H9 (cell line): ENCODE results near the gene BTN2A1. TPM values are rescaled to one million over a fixed set of nuclear protein-coding genes. Genes with fewer than 3 reads are reported as not detected.

Experiments
- DNase-seq: peaks from one replicate; pipeline ENCODE4 v3.0.0-alpha.2; 2017
- H2AFZ ChIP-seq: one replicate; pipeline ENCODE4 v1.6.1; 2013; ENCODE audit warnings: mild to moderate bottlenecking, low read length, control low read depth, moderate library complexity
- H2AK5ac ChIP-seq: 2 replicates; pipeline ENCODE4 v1.6.1; 2013; ENCODE audit warnings: low read length, control low read depth, mixed read lengths; ENCODE audit not compliant: insufficient read length
- H2BK120ac ChIP-seq: one replicate; pipeline ENCODE4 v1.6.1; 2013; ENCODE audit warnings: low read depth, mild to moderate bottlenecking, low read length, control low read depth, inconsistent platforms; ENCODE audit not compliant: poor library complexity, severe bottlenecking
- H2BK12ac ChIP-seq: 2 replicates; pipeline ENCODE4 v1.6.1; 2013; ENCODE audit warnings: low read length, control low read depth, mixed read lengths, low read depth; ENCODE audit not compliant: insufficient read length
- H2BK15ac ChIP-seq: 2 replicates; pipeline ENCODE4 v1.6.1; 2013; ENCODE audit warnings: low read depth, low read length, control low read depth
- H2BK20ac ChIP-seq: one replicate; pipeline ENCODE4 v1.6.1; 2013; ENCODE audit warnings: low read depth, mild to moderate bottlenecking, low read length, control low read depth, inconsistent platforms; ENCODE audit not compliant: poor library complexity, severe bottlenecking
- H2BK5ac ChIP-seq: 2 replicates; pipeline ENCODE4 v1.6.1; 2013; ENCODE audit warnings: low read length, control low read depth, mixed read lengths; ENCODE audit not compliant: insufficient read length
- H3K14ac ChIP-seq: 2 replicates; pipeline ENCODE4 v1.6.1; 2013; ENCODE audit warnings: low read length, control low read depth; ENCODE audit not compliant: insufficient read depth
- H3K18ac ChIP-seq: 2 replicates; pipeline ENCODE4 v1.6.1; 2013; ENCODE audit warnings: low read depth, mild to moderate bottlenecking, mixed read lengths, low read length, control low read depth; ENCODE audit not compliant: insufficient read length
- H3K23ac ChIP-seq: 2 replicates; pipeline ENCODE4 v1.6.1; 2013; ENCODE audit warnings: low read length, control low read depth, mixed read lengths, low read depth; ENCODE audit not compliant: insufficient read length
- H3K23me2 ChIP-seq: 2 replicates; pipeline ENCODE4 v1.6.1; 2013; ENCODE audit warnings: low read depth, mild to moderate bottlenecking, mixed read lengths, low read length, control low read depth; ENCODE audit not compliant: insufficient read length, poor library complexity, severe bottlenecking
- H3K27ac ChIP-seq: 2 replicates; pipeline ENCODE4 v1.5.1; 2013; ENCODE audit warnings: low read length, control low read depth, mixed read lengths, low read depth; ENCODE audit not compliant: insufficient read length
- H3K27me3 ChIP-seq: 2 replicates; pipeline ENCODE4 v1.6.1; 2013; ENCODE audit warnings: low read length, control low read depth, inconsistent platforms; ENCODE audit not compliant: insufficient read depth
- H3K4ac ChIP-seq: 2 replicates; pipeline ENCODE4 v1.6.1; 2013; ENCODE audit warnings: low read depth, mild to moderate bottlenecking, control low read depth, inconsistent platforms, low read length, moderate library complexity
- H3K4me1 ChIP-seq: 2 replicates; pipeline ENCODE4 v1.6.1; 2013; ENCODE audit warnings: low read length, control low read depth, inconsistent platforms; ENCODE audit not compliant: insufficient read depth
- H3K4me2 ChIP-seq: 2 replicates; pipeline ENCODE4 v1.6.1; 2013; ENCODE audit warnings: low read length, control low read depth, mixed read lengths; ENCODE audit not compliant: insufficient read length, insufficient read depth
- H3K56ac ChIP-seq: 2 replicates; pipeline ENCODE4 v1.6.1; 2013; ENCODE audit warnings: low read depth, mild to moderate bottlenecking, mixed read lengths, low read length, control low read depth; ENCODE audit not compliant: insufficient read length
- H3K79me1 ChIP-seq: 2 replicates; pipeline ENCODE4 v1.6.1; 2013; ENCODE audit warnings: low read depth, mild to moderate bottlenecking, moderate library complexity, low read length, control low read depth, inconsistent platforms; ENCODE audit not compliant: insufficient read depth, poor library complexity, severe bottlenecking
- H3K79me2 ChIP-seq: 2 replicates; pipeline ENCODE4 v1.6.1; 2013; ENCODE audit warnings: low read length, control low read depth, inconsistent platforms; ENCODE audit not compliant: insufficient read depth
- H3K9ac ChIP-seq: 2 replicates; pipeline ENCODE4 v1.6.1; 2013; ENCODE audit warnings: low read length, control low read depth, mixed read lengths; ENCODE audit not compliant: insufficient read length; ENCODE audit errors: extremely low read depth
- H3K9me3 ChIP-seq: one replicate; pipeline ENCODE4 v1.6.1; 2013; ENCODE audit warnings: low read depth, low read length, inconsistent platforms; ENCODE audit not compliant: control insufficient read depth
- H3T11ph ChIP-seq: one replicate; pipeline ENCODE4 v1.6.1; 2013; ENCODE audit warnings: mild to moderate bottlenecking, low read length, control low read depth, inconsistent platforms
- H4K20me1 ChIP-seq: one replicate; pipeline ENCODE4 v1.6.1; 2013; ENCODE audit not compliant: control insufficient read depth, insufficient read length, insufficient read depth
- H4K5ac ChIP-seq: 2 replicates; pipeline ENCODE4 v1.6.1; 2013; ENCODE audit warnings: low read depth, mild to moderate bottlenecking, mixed read lengths, low read length, control low read depth; ENCODE audit not compliant: insufficient read length
- H4K8ac ChIP-seq: replicated peaks from 2 replicates; pipeline ENCODE4 v1.6.1; 2013; ENCODE audit warnings: low read length, control low read depth, mixed read lengths, low read depth; ENCODE audit not compliant: insufficient read length
- H4K91ac ChIP-seq: 2 replicates; pipeline ENCODE4 v1.6.1; 2013; ENCODE audit warnings: low read depth, mild to moderate bottlenecking, moderate library complexity, mixed read lengths, low read length, control low read depth; ENCODE audit not compliant: insufficient read length
- H3K27ac Mint-ChIP-seq, 3 experiments: 2 replicates in 2 of 3; 3 replicates in 1 of 3; pipeline ENCODE4 v1.8.0; 2020 to 2021; ENCODE audit warnings: mixed read lengths in 3 of 3, mild to moderate bottlenecking in 1 of 3, moderate library complexity in 1 of 3
- H3K27me3 Mint-ChIP-seq: 2 replicates; pipeline ENCODE4 v1.8.0; 2021; ENCODE audit warnings: low read depth, mild to moderate bottlenecking, moderate library complexity, mixed read lengths
- H3K36me3 Mint-ChIP-seq, 3 experiments: 2 replicates in 2 of 3; 3 replicates in 1 of 3; pipeline ENCODE4 v1.8.0; 2020 to 2021; ENCODE audit warnings: low read depth in 3 of 3, mixed read lengths in 3 of 3; ENCODE audit not compliant: insufficient read depth in 1 of 3
- H3K4me1 Mint-ChIP-seq, 2 experiments: 2 replicates each; pipeline ENCODE4 v1.8.0; 2020; ENCODE audit warnings: mixed read lengths in 2 of 2
- H3K4me3 Mint-ChIP-seq, 2 experiments: 2 replicates in 1 of 2; 3 replicates in 1 of 2; pipeline ENCODE4 v1.8.0; 2020 to 2021; ENCODE audit warnings: mild to moderate bottlenecking in 2 of 2, mixed read lengths in 2 of 2, moderate library complexity in 1 of 2
- H3K9me3 Mint-ChIP-seq, 2 experiments: 2 replicates in 1 of 2; 3 replicates in 1 of 2; pipeline ENCODE4 v1.8.0; 2020; ENCODE audit warnings: mild to moderate bottlenecking in 2 of 2, mixed read lengths in 2 of 2, moderate library complexity in 1 of 2
- CTCF ChIP-seq: fragments of 200-600 bp; sonication (generic); conservative IDR thresholded peaks from 3 replicates; pipeline ENCODE4 v1.8.0; 2021; ENCODE audit warnings: antibody characterized with exemption, mild to moderate bottlenecking
- WGBS: extraction: QIAGEN DNeasy Blood & Tissue Kit; methylation state at CpG from one replicate; pipeline ENCODE4 v1.1.7; 2013; ENCODE audit warnings: missing lambda C conversion rate, low lambda C conversion rate, mixed read lengths; ENCODE audit not compliant: insufficient read length; ENCODE audit errors: extremely low coverage; 5-methylcytosine and 5-hydroxymethylcytosine counted together
- total RNA-seq: library from RNA; stranded (reverse); gene quantifications from 2 replicates; pipeline ENCODE4 v1.2.1, GENCODE V29; 2021

The BTN2A1 gene
- total RNA-seq, 1 experiment from 2014 or later, result 18.4 TPM

GRCh38 chr6:26482338-26482737, 24.6 kb downstream of the BTN2A1 start:
- TF ChIP-seq CTCF, result no peak
- no peak overlapping the region for H3K14ac ChIP-seq
- Mint-ChIP-seq H3K4me3 (no peak overlapping the region), H3K27me3 (no peaks in the 10 kb centered on the region; the same call in 1 of the 2 replicates), H3K36me3 (no peaks in the 10 kb centered on the region; a peak in 1 of 7 replicates), H3K27ac (no peak overlapping the region), H3K4me1 (no peaks in the 10 kb centered on the region), H3K9me3 (peaks cover 5 to 17% of the 10 kb centered on the region in 2 experiments; a peak in 4 of 5 replicates)
- H2BK5ac ChIP-seq, result no peak overlapping the region
- no peak overlapping the region for H2BK20ac ChIP-seq
- H2AFZ ChIP-seq, result no peak overlapping the region
- no peak overlapping the region for H4K8ac ChIP-seq
- H3K79me2 ChIP-seq, result no peaks in the 10 kb centered on the region
- H3K4me2 ChIP-seq, result no peak overlapping the region
- no peak overlapping the region for H4K5ac ChIP-seq
- no peak overlapping the region for H4K91ac ChIP-seq
- H3K9ac ChIP-seq, result no peak overlapping the region
- no peak overlapping the region for H3K4ac ChIP-seq
- DNase-seq, result no peak
- H2BK15ac ChIP-seq, result no peak overlapping the region
- no peak overlapping the region for H3K23ac ChIP-seq
- no peak overlapping the region for H3T11ph ChIP-seq
- H3K23me2 ChIP-seq, result no peaks in the 10 kb centered on the region
- H2BK12ac ChIP-seq, result no peak overlapping the region
- H3K79me1 ChIP-seq, result no peaks in the 10 kb centered on the region
- no peak overlapping the region for H3K27ac ChIP-seq
- no peak overlapping the region for H2BK120ac ChIP-seq
- no peaks in the 10 kb centered on the region for H3K4me1 ChIP-seq
- H2AK5ac ChIP-seq, result no peak overlapping the region
- no peaks in the 10 kb centered on the region for H3K9me3 ChIP-seq
- no peaks in the 10 kb centered on the region for H3K27me3 ChIP-seq
- WGBS, result no CpG with 5 or more reads among the region's 4 CpGs
- no peak overlapping the region for H3K56ac ChIP-seq
- H4K20me1 ChIP-seq, result no peaks in the 10 kb centered on the region
- H3K18ac ChIP-seq, result no peak overlapping the region
